GM12891 (cell line): ENCODE results near the gene FBXO33.

ENCODE experiments used
- PAX5 ChIP-seq: IDR thresholded peaks from 2 replicates; pipeline ENCODE4 v1.6.1; 2011; ENCODE audit warnings: low read length, moderate library complexity, mild to moderate bottlenecking; ENCODE audit not compliant: insufficient read depth, severe bottlenecking
- POLR2A ChIP-seq: IDR thresholded peaks from 2 replicates; pipeline ENCODE4 v1.6.1; 2011; ENCODE audit warnings: low read depth, low read length, control low read depth
- POLR2AphosphoS5 ChIP-seq: IDR thresholded peaks from 2 replicates; pipeline ENCODE4 v1.6.1; 2011; ENCODE audit warnings: low read depth, low read length, control low read depth
- POU2F2 ChIP-seq: IDR thresholded peaks from 2 replicates; pipeline ENCODE4 v1.6.1; 2011; ENCODE audit warnings: low read depth, mild to moderate bottlenecking, control low read depth, low read length, moderate library complexity

GRCh38 chr14:39422243-39422642 is 10.0 kb downstream of the FBXO33 start:
- TF ChIP-seq POLR2AphosphoS5 (no peak), POLR2A (no peak), PAX5 (no peak), POU2F2 (no peak)
